Neural progenitor cell (in vitro differentiated cells): ENCODE data around the gene SLC25A20. TPM values are rescaled to one million over a fixed set of nuclear protein-coding genes. Genes with fewer than 3 reads are reported as not detected.

ENCODE experiments used
- DNase-seq: peaks from one replicate; pipeline ENCODE4 v3.0.0-alpha.2; 2016; ENCODE audit warnings: low spot score
- H2AFZ ChIP-seq: fragments of 200-600 bp; sonication (generic); replicated peaks from 2 replicates; pipeline ENCODE4 v1.6.1; 2016; ENCODE audit warnings: antibody characterized with exemption
- H3F3A ChIP-seq: fragments of 200-600 bp; sonication (generic); 2 replicates; pipeline ENCODE4 v1.6.1; 2016; ENCODE audit warnings: antibody characterized with exemption, low read depth
- H3K27ac ChIP-seq: fragments of 200-600 bp; sonication (generic); 2 replicates; pipeline ENCODE4 v1.5.1; 2016; ENCODE audit warnings: mild to moderate bottlenecking
- H3K27me3 ChIP-seq: fragments of 200-600 bp; sonication (generic); 2 replicates; pipeline ENCODE4 v1.6.1; 2016; ENCODE audit warnings: mild to moderate bottlenecking, moderate library complexity
- H3K36me3 ChIP-seq: fragments of 200-600 bp; sonication (generic); 2 replicates; pipeline ENCODE4 v1.5.1; 2016
- H3K4me1 ChIP-seq: fragments of 200-600 bp; sonication (generic); 2 replicates; pipeline ENCODE4 v1.6.1; 2016; ENCODE audit warnings: mixed run types
- H3K4me2 ChIP-seq: fragments of 200-600 bp; sonication (generic); 2 replicates; pipeline ENCODE4 v1.6.1; 2016
- H3K4me3 ChIP-seq: fragments of 200-600 bp; sonication (generic); 2 replicates; pipeline ENCODE4 v1.5.1; 2016
- H3K79me2 ChIP-seq: fragments of 200-600 bp; sonication (generic); 2 replicates; pipeline ENCODE4 v1.6.1; 2016; ENCODE audit warnings: low read depth
- H3K9ac ChIP-seq: fragments of 200-600 bp; sonication (generic); 2 replicates; pipeline ENCODE4 v1.6.1; 2016
- H3K9me3 ChIP-seq: fragments of 200-600 bp; sonication (generic); 2 replicates; pipeline ENCODE4 v1.5.1; 2016; ENCODE audit warnings: low read depth
- H4K20me1 ChIP-seq: fragments of 200-600 bp; sonication (generic); 2 replicates; pipeline ENCODE4 v1.6.1; 2016; ENCODE audit warnings: low read depth
- H3K27ac Mint-ChIP-seq: 3 replicates; pipeline ENCODE4 v1.8.0; 2021; ENCODE audit warnings: mixed read lengths
- H3K27me3 Mint-ChIP-seq: 2 replicates; pipeline ENCODE4 v1.8.0; 2022; ENCODE audit warnings: low read depth, mild to moderate bottlenecking, inconsistent platforms, moderate library complexity, mixed read lengths; ENCODE audit not compliant: insufficient read depth
- H3K36me3 Mint-ChIP-seq: 3 replicates; pipeline ENCODE4 v1.8.0; 2021; ENCODE audit warnings: mixed read lengths
- H3K4me1 Mint-ChIP-seq: 3 replicates; pipeline ENCODE4 v1.8.0; 2021; ENCODE audit warnings: mixed read lengths
- H3K4me3 Mint-ChIP-seq: 3 replicates; pipeline ENCODE4 v1.8.0; 2021; ENCODE audit warnings: mild to moderate bottlenecking, moderate library complexity, mixed read lengths
- H3K9me3 Mint-ChIP-seq: 3 replicates; pipeline ENCODE4 v1.8.0; 2020; ENCODE audit warnings: mixed read lengths
- EZH2 ChIP-seq: fragments of 200-600 bp; sonication (generic); IDR thresholded peaks from 2 replicates; pipeline ENCODE4 v1.6.1; 2017; ENCODE audit warnings: antibody characterized with exemption, mild to moderate bottlenecking, moderate library complexity
- EZH2phosphoT487 ChIP-seq: fragments of 200-600 bp; sonication (generic); IDR thresholded peaks from 2 replicates; pipeline ENCODE4 v1.6.1; 2017; ENCODE audit warnings: antibody characterized with exemption
- total RNA-seq: library from RNA; depleted of rRNA; stranded (reverse); fragments of >200 nt; gene quantifications from 2 replicates; pipeline ENCODE4 v1.2.3, GENCODE V29; 2015; ENCODE audit warnings: low replicate concordance
- TF ChIP-seq, protein P1 (sequence below): fragments of 200-600 bp; sonication (generic); IDR thresholded peaks from 2 replicates; pipeline ENCODE4 v1.5.1; 2017; ENCODE audit warnings: antibody characterized with exemption, mild to moderate bottlenecking

SLC25A20 gene
- total RNA-seq, 1 donor from 2014 or later = 12.5 TPM

DNA sequence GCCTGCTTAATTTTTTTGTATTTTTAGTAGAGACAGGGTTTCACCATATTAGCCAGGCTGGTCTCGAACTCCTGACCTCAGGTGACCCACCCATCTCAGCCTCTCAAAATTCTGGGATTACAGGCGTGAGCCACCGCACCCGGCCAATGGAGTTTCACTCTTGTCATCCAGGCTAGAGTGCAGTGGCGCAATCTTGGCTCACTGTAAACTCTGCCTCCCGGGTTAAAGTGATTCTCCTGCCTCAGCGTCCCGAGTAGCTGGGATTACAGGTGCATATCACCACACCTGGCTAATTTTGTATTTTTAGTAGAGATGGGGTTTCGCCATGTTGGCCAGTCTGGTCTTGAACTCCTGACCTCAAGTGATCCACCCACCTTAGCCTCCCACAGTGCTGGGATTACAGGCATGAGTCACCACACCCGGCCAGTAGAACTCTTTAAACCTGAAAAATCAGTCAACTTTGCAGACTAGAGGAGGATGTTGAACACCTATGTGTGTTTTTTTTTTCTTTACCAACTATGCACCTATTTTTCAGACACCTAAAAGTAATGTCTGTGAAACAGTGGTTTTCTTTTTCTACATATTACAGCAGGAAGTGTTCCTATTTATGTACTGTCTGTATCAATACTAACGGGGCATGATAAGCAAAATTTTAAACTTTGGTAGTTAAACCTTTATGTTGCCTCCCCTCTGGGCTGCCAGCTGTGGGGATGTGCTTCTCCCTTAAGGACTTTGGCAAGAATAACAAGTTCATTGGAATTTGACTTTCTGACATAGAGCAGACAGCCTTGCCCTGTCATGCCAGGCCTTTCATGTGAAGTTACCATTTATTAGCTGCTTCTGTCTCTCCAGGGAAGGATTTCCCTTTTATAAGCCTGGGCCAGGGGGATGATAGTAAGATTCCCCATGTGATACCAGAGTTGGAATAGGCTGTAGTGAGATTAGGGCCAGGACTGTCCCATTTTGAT is 28.0 kb upstream of the SLC25A20 start:
- Histone ChIP-seq H3K36me3 (peaks cover 3% of the 10 kb centered on the region), H3F3A (no peaks in the 10 kb centered on the region), H3K79me2 (peaks cover 97% of the 10 kb centered on the region), H4K20me1 (peaks cover 55% of the 10 kb centered on the region), H3K4me2 (no peak overlapping the region), H3K27ac (no peak overlapping the region), H2AFZ (no peak overlapping the region), H3K4me3 (no peak overlapping the region), H3K4me1 (no peaks in the 10 kb centered on the region), H3K9ac (no peak overlapping the region), H3K27me3 (no peaks in the 10 kb centered on the region), H3K9me3 (no peaks in the 10 kb centered on the region)
- no peak overlapping the region for H3K27ac Mint-ChIP-seq
- TF ChIP-seq EZH2phosphoT487 (no peak), EZH2 (no peak)
- TF ChIP-seq, protein P1, sequence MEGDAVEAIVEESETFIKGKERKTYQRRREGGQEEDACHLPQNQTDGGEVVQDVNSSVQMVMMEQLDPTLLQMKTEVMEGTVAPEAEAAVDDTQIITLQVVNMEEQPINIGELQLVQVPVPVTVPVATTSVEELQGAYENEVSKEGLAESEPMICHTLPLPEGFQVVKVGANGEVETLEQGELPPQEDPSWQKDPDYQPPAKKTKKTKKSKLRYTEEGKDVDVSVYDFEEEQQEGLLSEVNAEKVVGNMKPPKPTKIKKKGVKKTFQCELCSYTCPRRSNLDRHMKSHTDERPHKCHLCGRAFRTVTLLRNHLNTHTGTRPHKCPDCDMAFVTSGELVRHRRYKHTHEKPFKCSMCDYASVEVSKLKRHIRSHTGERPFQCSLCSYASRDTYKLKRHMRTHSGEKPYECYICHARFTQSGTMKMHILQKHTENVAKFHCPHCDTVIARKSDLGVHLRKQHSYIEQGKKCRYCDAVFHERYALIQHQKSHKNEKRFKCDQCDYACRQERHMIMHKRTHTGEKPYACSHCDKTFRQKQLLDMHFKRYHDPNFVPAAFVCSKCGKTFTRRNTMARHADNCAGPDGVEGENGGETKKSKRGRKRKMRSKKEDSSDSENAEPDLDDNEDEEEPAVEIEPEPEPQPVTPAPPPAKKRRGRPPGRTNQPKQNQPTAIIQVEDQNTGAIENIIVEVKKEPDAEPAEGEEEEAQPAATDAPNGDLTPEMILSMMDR = no peak
- peaks cover 22% of the 10 kb centered on the region for H3K36me3 Mint-ChIP-seq
- peaks cover 4% of the 10 kb centered on the region for H3K4me1 Mint-ChIP-seq
- DNase-seq = no peak
- no peak overlapping the region for H3K4me3 Mint-ChIP-seq
- no peaks in the 10 kb centered on the region for H3K9me3 Mint-ChIP-seq
- peaks cover 1% of the 10 kb centered on the region for H3K27me3 Mint-ChIP-seq

DNA sequence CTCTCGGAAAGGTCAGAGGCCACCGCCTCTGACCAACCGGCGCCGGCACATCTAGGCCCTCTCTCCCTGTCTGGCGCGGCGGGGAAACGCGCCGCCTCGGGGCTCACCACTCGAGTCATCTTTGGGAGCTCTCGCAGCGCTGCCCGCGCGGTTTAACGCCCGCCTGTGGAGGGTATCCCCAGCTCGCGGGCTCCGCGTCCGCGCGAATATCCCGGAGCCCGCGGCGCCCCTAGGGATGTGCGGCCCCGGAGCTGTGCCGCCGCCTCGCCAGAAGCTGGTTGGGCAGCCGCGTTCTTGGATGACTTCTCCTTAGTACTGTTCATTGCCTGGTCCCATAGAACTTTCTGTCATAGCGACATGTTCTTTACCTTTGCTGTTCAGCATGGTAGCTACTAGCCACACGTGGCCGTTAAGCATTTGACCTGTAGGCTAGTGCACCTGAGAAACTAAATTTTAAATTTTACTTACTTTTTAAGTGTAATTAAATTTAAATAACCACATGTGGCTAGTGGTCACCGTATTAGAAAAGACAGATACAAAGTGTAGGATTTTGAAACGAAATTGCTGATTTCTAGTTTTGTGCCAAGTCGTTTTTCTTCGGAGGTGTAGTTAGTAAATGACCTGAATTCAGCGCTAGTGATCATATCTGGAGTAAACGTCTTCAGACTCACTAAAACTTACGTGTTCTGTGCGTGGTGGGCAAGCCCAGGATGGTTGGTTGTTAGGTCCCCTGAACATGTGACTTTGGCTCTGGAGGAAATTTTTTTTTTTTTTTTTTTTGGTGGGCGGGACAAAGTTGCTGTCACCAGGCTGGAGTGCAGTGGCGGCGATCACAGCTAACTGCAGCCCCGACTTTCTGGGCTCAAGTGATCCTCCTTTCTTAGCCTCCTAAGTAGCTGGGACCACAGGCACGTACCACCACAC is 20.8 kb upstream of the SLC25A20 start:
- DNase-seq = peak; percentile 46
- H3K4me1 ChIP-seq = no peaks in the 10 kb centered on the region
- TF ChIP-seq EZH2 (no peak), EZH2phosphoT487 (no peak)
- TF ChIP-seq, protein P1 = no peak

DNA sequence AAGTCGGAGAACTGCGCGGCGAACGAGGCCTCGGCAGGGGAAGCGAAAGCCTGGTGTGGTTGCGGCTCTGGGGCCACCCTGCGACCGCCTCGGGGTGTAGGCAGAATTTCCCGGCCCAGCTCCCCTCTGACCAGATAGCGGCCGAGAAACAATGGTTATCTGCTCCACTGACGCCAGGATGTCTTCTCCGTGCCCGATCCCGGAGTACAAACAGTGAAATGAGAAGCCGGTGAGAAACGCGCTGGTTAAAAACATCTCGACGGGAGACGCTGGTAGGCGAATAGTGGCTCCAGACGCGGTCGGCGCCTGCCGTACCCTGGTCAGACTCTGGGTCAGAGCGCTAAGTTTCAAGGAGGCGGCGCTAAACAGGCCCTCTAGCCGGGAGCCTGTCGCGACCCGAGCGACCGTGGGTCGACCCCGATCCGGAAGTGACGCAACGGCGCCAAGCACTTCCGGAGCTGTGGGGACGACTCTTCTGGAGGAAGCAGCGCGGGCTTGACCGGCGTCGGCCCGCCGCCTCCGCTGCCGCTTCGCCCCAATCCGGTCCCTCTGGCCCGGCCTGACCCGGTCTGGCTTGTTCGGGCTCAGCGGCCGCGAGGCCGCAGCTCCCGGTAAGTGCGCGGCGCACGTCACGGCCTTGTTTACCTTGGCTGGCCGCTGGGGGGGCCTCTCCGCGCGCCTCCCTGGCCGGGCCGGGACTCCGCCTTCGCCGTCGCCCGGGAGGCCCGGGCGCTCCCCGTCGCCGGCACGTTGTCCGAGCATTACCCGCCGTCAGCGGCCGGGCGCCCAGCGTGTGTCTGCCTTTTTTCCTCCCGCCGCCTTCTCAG is 19.9 kb upstream of the SLC25A20 start, which contains the start of gene ARIH2:
ARIH2 (plus strand) TSS at position 455 of the 827 bp plus-strand sequence. CDS start 8,717 bp downstream, outside the sequence.
- peaks cover 17% of the 10 kb centered on the region for H3K4me1 Mint-ChIP-seq
- TF ChIP-seq, protein P1 = peak; percentile 15
- no peak for TF ChIP-seq EZH2
- H3K27me3 Mint-ChIP-seq = peaks cover 7% of the 10 kb centered on the region
- H3K4me2 ChIP-seq = peak within 1 kb of the TSS; percentile 82
- H3K9me3 ChIP-seq = no peaks in the 10 kb centered on the region
- no peaks in the 10 kb centered on the region for H3K9me3 Mint-ChIP-seq
- no peaks in the 10 kb centered on the region for H3K36me3 Mint-ChIP-seq
- peak within 1 kb of the TSS; percentile 95 for H3K27ac ChIP-seq
- H3K27me3 ChIP-seq = no peaks in the 10 kb centered on the region
- H2AFZ ChIP-seq = peak within 1 kb of the TSS; percentile 85
- peak within 1 kb of the TSS; percentile 98 for H3K4me3 Mint-ChIP-seq
- peak within 1 kb of the TSS; percentile 99 for H3K27ac Mint-ChIP-seq
- H3K79me2 ChIP-seq = peaks cover 48% of the 10 kb centered on the region
- H3K4me3 ChIP-seq = peak within 1 kb of the TSS; percentile 84
- no peaks in the 10 kb centered on the region for H3K4me1 ChIP-seq
- DNase-seq = peak; percentile 97
- H3F3A ChIP-seq = peaks cover 27% of the 10 kb centered on the region
- H3K36me3 ChIP-seq = no peaks in the 10 kb centered on the region
- H4K20me1 ChIP-seq = peaks cover 34% of the 10 kb centered on the region
- H3K9ac ChIP-seq = peak within 1 kb of the TSS; percentile 74

More for the DNA sequence above, 20.8 kb upstream of the SLC25A20 start:
- H3K36me3 ChIP-seq = no peaks in the 10 kb centered on the region
- H3K9ac ChIP-seq = peak overlapping the region; percentile 74
- Mint-ChIP-seq H3K4me3 (peak overlapping the region; percentile 88), H3K27me3 (peaks cover 7% of the 10 kb centered on the region), H3K36me3 (peaks cover 3% of the 10 kb centered on the region), H3K27ac (peak overlapping the region; percentile 12), H3K4me1 (peaks cover 17% of the 10 kb centered on the region), H3K9me3 (no peaks in the 10 kb centered on the region)
- peaks cover 56% of the 10 kb centered on the region for H3K79me2 ChIP-seq
- H3K9me3 ChIP-seq = no peaks in the 10 kb centered on the region
- peaks cover 42% of the 10 kb centered on the region for H4K20me1 ChIP-seq
- H3F3A ChIP-seq = peaks cover 27% of the 10 kb centered on the region
- H3K27me3 ChIP-seq = no peaks in the 10 kb centered on the region
- peak overlapping the region; percentile 84 for H3K4me3 ChIP-seq
- peak overlapping the region; percentile 82 for H3K4me2 ChIP-seq
- peak overlapping the region; percentile 95 for H3K27ac ChIP-seq
- H2AFZ ChIP-seq = peak overlapping the region; percentile 85
